Lung microvascular endothelial cell (primary cell): ENCODE measurements around the gene MUC6. TPM values are rescaled to one million over a fixed set of nuclear protein-coding genes. Genes with fewer than 3 reads are reported as not detected.
A peak's percentile ranks its signal among the peaks of the same experiment; 100 is the strongest.

Experiments
- DNase-seq, 2 donors: peaks; one replicate each; pipeline versions ENCODE4 v3.0.0 to v3.0.0-alpha.2; 2010; ENCODE audit warnings: low read depth in 2 of 2
- total RNA-seq: library from RNA; depleted of rRNA; stranded (reverse); fragments of >200 nt; gene quantifications from 2 replicates; pipeline ENCODE4 v1.2.1, GENCODE V29; 2014

MUC6 gene, protein sequence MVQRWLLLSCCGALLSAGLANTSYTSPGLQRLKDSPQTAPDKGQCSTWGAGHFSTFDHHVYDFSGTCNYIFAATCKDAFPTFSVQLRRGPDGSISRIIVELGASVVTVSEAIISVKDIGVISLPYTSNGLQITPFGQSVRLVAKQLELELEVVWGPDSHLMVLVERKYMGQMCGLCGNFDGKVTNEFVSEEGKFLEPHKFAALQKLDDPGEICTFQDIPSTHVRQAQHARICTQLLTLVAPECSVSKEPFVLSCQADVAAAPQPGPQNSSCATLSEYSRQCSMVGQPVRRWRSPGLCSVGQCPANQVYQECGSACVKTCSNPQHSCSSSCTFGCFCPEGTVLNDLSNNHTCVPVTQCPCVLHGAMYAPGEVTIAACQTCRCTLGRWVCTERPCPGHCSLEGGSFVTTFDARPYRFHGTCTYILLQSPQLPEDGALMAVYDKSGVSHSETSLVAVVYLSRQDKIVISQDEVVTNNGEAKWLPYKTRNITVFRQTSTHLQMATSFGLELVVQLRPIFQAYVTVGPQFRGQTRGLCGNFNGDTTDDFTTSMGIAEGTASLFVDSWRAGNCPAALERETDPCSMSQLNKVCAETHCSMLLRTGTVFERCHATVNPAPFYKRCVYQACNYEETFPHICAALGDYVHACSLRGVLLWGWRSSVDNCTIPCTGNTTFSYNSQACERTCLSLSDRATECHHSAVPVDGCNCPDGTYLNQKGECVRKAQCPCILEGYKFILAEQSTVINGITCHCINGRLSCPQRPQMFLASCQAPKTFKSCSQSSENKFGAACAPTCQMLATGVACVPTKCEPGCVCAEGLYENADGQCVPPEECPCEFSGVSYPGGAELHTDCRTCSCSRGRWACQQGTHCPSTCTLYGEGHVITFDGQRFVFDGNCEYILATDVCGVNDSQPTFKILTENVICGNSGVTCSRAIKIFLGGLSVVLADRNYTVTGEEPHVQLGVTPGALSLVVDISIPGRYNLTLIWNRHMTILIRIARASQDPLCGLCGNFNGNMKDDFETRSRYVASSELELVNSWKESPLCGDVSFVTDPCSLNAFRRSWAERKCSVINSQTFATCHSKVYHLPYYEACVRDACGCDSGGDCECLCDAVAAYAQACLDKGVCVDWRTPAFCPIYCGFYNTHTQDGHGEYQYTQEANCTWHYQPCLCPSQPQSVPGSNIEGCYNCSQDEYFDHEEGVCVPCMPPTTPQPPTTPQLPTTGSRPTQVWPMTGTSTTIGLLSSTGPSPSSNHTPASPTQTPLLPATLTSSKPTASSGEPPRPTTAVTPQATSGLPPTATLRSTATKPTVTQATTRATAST (N-terminal part only)
- total RNA-seq = not detected in 2 replicates

DNA sequence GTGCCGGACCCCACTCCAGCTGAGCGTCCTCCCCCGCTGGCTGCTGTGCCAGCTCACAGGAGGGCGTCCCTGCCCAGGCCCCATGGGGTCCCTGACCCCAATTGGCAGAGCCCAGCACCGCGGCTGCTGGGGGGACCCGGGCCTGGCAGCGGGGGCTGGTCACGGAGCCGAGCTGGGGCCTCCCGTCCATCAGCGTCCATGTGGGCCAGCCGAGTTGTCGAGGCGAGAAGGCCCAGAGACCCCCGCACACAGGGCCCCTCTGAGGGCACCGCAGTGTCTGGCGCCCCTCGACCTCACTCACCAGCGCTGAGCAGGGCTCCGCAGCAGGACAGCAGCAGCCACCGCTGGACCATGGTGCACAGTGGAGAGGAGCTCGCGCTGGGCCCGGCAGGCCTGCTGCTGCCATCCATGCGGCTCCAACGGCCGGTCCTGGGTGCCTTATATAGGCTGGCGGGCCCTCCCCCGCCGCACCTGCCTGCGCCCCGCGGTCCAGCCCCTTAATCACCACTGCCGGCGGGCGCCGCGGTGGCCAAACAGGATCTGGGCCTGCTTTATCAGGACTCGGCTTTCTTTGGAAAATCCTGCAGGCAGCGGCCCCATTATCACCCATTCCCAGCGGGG, at the start of gene MUC6:
MUC6 (minus strand) TSS at position 416 of the 621 bp plus-strand sequence; CDS start at position 353, 63 bp downstream.
- DNase-seq = no peak

DNA sequence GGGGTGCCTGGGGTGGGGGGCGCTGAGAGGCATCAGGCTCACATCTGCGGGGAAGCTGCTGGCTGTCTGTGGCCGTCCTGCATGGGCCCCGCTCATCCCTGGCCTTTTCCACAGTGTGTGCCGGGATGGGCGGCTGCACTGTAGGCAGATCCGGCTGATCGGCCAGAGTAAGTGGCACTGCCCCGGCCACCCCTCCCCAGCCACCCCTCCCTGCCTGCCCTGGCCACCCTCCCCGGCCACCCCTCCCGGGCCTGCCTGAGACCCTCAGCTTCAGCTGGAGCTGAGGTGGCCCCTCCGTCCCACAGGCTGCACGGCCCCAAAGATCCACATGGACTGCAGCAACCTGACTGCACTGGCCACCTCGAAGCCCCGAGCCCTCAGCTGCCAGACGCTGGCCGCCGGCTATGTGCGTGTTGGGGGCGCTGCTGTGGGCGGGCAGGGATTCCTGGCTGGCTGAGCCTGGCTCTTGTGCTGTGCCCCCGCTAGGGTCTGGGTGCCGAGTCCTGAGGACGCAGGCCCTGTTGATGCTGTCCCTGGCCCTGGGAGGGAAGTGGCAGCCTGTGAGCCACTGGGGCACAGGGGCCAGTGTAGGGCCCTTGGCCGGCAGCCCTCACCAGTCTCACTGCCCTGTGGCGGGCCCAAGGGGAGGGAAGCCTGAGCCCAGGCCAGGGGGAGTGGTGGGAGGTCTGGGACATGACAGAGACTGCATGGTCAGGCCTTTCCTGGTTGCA, 49.1 kb upstream of the MUC6 start:
- no peak for DNase-seq

DNA sequence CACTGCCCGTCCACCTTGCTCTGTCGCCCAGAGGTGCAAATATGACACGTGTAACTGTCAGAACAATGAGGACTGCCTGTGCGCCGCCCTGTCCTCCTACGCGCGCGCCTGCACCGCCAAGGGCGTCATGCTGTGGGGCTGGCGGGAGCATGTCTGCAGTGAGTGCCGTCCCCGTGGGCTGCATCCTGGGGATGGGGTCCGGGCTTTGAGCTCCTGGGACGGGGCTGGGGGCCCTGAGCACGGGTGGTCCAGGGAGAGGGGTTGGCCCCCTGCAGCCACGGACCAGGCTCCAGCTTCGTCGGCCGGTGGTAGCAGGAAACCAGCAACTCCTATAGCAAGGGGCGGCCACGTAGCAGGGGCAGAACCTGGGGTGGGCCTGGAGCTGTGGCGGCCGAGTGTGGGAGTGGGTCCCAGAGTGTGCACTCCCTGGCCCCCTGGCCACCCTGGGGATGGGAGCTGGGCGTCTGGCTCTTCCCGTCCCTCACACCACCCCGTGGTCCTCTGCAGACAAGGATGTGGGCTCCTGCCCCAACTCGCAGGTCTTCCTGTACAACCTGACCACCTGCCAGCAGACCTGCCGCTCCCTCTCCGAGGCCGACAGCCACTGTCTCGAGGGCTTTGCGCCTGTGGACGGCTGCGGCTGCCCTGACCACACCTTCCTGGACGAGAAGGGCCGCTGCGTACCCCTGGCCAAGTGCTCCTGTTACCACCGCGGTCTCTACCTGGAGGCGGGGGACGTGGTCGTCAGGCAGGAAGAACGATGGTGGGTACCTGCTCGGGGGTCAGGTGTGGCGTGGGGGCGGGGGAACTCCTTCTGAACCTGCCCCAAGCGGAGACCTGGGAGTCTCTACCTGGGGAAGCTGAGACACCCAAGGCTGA, 48.3 kb upstream of the MUC6 start:
- DNase-seq = no peak

DNA sequence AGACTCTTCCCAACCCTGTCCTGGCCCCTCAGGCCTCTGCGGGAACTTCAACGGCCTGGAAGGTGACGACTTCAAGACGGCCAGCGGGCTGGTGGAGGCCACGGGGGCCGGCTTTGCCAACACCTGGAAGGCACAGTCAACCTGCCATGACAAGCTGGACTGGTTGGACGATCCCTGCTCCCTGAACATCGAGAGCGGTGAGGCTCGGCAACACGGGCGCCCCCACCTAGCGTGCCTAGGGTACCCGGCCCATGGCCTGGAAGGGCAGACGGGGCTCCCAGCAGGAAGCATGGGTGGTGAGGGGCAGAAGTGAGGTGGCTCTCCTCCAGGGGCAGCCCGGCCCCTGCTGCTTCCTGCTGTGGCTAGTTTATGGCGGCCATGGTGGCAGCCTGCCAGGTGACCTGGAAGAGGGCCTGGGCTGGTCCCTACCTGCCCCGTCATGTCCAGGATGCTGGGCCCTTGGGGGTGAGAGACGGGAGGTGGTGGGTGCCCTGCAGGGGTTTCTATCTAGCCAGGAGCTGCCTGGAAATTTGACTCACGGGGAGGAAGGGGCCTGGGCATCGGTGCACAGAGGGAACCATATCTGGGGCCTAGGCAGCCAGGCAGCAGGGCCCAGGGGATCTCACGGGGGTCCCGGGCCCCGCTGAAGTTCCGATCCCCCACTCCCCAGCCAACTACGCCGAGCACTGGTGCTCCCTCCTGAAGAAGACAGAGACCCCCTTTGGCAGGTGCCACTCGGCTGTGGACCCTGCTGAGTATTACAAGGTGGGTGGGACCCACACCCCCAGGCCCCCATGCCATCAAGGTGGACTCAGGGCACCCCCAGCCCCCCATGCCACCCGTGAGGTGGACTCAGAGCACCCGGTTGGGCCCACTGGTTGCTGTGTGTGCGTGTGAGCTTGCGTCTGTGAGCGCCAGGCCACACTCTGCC, 47.4 kb upstream of the MUC6 start:
- DNase-seq = peak in 1 of 2 donors; percentile 17

DNA sequence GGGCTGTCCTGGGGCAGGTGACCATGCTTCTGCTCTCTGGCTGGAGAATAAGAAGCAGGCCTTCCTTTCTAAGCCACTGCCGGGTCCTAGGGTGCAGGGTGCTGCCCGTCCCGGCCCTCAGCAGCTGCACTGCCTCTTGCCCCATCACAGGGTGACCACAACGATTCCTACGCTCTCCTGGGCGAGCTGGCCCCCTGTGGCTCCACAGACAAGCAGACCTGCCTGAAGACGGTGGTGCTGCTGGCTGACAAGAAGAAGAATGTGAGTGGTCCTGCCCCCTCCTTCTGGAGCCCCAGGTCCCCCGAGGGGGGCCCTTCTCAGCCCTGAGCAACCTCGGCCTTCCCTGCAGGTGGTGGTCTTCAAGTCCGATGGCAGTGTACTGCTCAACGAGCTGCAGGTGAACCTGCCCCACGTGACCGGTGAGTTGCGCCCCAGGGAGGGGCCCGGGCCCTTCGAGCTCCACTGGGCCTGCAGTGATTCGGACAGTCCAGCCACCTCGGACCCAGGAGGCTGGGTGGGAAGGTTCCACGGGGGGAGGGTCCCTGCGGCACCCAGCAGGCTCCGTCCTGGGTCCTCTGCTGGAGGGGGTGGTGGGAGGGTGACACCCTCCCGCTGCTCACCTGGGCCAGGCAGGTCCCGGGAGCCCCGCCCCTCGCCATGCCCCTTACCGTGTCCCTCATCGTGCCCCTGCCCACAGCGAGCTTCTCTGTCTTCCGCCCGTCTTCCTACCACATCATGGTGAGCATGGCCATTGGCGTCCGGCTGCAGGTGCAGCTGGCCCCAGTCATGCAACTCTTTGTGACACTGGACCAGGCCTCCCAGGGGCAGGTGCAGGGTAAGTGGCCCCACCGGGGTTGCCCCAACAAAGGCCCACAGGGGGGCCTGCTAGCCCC, 46.5 kb upstream of the MUC6 start:
- DNase-seq = no peak

DNA sequence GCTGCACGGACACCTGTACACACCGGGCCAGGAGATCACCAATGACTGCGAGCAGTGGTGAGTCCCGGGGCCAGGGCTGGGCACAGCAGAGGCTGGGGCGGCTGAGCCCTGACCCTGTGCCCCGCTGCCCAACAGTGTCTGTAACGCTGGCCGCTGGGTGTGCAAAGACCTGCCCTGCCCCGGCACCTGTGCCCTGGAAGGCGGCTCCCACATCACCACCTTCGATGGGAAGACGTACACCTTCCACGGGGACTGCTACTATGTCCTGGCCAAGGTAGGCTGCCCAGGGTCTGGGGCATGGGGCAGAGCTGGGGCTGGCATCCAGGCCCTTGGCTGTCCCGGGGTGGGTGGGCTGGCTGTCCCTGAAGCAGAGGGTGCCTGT, 45.8 kb upstream of the MUC6 start:
- DNase-seq = no peak

DNA sequence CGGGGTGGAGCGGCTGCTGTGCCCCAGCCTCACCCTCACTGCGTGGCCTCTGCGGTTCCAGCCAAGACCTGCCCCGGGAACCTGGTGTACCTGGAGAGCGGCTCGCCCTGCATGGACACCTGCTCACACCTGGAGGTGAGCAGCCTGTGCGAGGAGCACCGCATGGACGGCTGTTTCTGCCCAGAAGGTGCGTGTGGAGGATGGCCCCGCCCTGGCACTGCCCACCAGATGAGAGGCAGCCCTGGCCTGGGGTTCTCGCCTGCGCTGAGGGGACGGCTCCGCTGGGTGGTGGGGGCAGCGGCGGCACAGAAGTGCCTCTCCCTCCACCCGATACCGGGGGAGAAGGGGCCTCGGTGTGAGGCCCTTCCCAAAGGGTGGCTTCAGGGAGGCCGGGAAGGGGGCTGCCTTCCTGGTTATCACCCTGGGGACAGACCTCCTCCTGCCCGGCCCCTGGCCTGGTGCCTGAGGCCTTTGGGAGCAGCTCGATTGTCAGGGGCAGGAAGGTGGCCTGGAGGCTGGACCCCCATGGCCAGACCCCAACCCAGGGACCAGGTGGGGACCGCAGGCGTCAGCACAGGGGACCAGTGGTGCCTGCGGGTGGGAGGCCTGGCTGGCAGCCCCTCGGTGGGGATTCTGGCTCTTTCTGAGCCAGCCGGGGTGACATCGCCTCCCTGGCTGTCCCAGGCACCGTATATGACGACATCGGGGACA, 45.2 kb upstream of the MUC6 start:
- no peak for DNase-seq

DNA sequence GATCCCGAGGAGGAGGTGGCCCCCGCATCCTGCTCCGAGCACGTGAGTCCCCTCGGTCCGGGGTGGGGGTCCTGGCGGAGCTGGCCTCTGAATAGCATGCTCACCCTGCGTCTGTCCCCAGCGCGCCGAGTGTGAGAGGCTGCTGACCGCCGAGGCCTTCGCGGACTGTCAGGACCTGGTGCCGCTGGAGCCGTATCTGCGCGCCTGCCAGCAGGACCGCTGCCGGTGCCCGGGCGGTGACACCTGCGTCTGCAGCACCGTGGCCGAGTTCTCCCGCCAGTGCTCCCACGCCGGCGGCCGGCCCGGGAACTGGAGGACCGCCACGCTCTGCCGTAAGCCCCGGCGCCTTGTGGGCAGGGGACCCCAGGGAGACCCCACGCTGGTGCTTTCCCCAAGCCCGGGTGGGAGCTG, 41.7 kb upstream of the MUC6 start:
- no peak for DNase-seq

DNA sequence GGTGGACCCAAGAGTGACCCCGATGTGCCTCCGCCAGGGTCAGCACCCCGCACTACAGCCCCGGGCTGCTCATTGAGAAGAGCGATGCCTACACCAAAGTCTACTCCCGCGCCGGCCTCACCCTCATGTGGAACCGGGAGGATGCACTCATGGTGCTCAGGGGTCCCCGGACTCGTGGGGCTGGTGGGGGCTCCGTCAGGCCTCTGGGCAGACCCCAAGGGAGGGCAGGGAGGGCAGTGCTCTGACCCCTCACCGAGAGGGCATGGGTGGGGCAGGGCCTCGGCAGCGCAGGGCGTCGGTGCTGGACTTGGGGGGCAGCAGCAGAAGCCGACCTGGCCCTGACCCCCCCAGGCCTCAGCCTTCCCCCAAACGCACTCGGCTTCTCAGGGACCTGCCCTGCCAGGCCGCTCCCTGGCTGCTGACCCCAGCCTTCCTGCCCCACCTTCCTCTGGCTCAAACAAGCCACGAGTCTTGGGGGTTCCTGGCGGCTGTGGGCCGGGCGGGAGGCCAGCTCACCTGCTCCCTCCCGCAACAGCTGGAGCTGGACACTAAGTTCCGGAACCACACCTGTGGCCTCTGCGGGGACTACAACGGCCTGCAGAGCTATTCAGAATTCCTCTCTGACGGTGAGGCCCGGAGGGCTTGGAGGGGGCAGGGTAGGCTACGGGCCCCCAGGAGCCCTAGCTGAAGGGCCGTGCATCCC, 41.0 kb upstream of the MUC6 start:
- no peak for DNase-seq

DNA sequence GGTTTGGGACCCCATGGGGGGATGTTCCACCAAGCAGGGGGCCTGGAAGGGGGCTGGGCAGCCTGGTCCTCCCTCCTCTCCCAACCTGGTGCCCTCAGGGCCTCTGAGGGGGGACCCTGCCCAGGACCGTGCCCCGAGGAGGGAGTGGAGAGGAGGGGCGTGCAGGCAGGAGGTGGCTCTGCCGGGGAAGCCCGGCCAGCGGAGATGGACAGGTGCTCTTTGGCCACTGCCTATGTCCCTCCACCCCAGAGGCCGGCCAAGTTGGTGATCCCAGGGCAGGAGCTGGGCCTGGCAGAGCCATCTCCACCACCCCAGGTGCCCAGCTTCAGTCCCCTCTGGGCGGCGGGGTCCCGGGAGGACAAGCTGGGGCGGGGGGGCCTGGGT, 40.5 kb upstream of the MUC6 start:
- DNase-seq = no peak

DNA sequence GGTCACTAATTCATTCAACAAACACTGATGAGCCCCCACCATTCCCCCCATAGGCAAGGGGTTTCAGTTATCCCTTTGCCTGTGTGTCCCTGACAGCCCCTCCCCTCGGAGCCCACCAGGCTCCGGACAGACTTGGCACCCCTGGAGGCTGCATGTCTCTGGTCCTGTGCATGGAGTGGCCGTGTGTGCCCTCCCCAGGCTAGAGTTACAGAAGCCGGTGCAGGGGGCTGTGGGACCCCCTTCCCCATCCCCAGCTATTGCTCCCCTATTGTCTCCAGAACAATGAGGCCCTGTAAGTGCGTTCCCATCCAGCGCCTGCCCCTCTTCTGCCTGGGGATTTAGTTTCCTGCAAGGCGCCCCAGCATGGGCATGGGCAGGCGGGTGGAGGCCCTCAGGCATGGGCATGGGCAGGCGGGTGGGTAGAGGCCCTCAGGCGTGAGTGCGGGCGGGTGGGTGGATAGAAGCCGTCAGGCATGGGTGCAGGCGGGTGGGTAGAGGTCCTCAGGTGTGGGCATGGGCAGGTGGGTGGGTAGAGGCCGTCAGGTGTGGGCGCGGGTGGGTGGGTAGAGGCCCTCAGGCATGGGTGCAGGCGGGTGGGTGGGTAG, 39.6 kb upstream of the MUC6 start:
- DNase-seq = no peak

DNA sequence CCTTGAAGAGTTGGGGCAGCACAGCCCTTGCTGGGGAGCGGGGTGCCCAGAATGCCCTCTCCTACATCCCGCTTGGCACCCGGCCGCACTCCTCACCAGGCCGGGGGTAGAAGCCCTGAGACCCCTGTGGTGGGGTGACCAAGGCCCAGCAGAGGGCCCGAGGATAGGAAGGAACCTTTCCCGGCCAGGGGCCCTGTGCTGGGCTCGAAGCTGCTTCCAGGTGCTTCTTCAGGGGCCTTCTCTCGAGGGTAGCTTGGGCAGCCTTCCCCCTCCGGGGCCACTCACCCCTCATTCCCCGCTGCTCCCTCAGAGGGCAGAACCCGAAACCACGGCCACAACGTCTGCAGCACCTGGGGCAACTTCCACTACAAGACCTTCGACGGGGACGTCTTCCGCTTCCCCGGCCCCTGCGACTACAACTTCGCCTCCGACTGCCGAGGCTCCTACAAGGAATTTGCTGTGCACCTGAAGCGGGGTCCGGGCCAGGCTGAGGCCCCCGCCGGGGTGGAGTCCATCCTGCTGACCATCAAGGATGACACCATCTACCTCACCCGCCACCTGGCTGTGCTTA, 38.9 kb upstream of the MUC6 start:
- no peak for DNase-seq

DNA sequence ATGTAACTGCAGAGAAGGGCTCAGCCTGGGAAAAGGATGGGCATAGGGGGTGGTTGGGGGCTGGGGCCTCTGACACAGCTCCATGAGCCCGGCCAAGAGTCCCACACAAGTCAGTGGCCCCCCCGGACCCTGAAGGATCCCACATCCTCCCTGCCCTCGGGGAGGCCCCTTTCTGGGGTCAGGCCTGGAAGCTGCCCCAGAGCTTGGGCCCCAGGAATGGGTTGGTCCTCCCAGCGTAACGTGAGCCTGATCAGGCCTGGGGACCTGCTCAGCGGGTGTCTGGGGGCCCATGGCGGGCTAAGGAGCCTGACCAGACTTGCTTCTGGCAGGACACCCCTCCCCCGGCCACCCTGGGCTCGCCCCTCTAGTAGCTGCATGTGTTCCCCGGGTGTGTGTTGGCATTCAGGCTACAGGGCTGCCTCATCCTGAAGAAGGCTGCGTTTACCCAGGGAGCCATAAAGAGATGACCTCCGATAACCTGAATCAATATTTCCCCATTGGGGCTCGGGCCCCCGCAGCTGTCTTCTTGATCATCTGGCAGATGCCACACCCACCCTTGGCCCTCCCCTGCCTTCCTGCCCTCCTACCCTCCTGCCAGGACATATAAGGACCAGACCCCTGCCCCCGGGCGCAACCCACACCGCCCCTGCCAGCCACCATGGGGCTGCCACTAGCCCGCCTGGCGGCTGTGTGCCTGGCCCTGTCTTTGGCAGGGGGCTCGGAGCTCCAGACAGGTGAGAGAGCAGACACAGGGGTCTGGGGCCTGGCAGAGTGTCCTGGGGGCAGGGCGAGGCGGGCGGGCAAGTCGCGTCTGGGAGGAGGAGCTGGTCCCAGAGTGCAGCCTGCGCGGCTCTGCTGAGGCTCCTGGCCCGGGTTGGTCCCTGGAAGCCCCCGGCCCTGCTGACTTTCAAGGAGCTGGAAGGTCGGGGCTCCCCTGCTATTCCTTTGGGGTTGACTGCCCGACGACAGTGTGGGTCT, 38.0 kb upstream of the MUC6 start, which contains the start of gene MUC2:
MUC2 (plus strand) TSS at position 631 of the 978 bp plus-strand sequence.
- no peak for DNase-seq

DNA sequence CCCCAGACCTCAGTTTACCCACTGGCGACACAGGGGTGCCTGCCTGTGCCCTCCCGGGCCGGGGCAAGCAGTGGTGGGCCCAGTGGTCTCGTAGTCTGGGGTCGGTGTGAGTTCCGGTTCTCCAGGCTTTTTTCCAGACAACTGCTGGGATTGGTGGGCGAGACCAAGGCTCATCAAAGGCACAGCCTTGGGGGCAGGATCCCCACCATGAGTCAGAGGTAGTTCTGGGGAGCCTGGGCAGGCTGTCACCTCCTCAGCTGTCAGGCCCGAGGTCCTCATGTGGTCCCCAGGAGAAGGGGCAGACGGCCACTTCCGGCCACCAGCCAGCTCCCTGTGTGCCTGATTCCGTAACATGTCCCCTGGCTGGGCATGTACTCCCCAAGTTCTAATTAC, 37.3 kb upstream of the MUC6 start:
- DNase-seq = no peak
